Measurements from ENCODE around the gene CSNK1D.

The CSNK1D gene

GRCh38 chr17:82315703-82316358 lies 42.3 kb upstream of the CSNK1D start:
- no peak overlapping the region for H3K4me3 ChIP-seq (ENCODE audit: low read length)
- H3K36me3 ChIP-seq (ENCODE audit: insufficient read depth, low read length), result no peaks in the 10 kb centered on the region
- peaks cover 5% of the 10 kb centered on the region for H3K9me3 ChIP-seq (ENCODE audit: low read length)
- peaks cover 19% of the 10 kb centered on the region for H3K4me1 ChIP-seq (ENCODE audit: insufficient read depth, low read length)
- no peak overlapping the region for H2AFZ ChIP-seq (ENCODE audit: low read depth, low read length)
- peaks cover 5% of the 10 kb centered on the region for H3K27me3 ChIP-seq (ENCODE audit: insufficient read depth, low read length)

GRCh38 chr17:82314727-82315605 lies 41.5 kb upstream of the CSNK1D start:
- Histone ChIP-seq H3K4me1 (ENCODE audit: insufficient read depth, low read length) (peaks cover 19% of the 10 kb centered on the region), H3K9me3 (ENCODE audit: low read length) (peaks cover 5% of the 10 kb centered on the region), H3K36me3 (ENCODE audit: insufficient read depth, low read length) (no peaks in the 10 kb centered on the region), H3K4me3 (ENCODE audit: low read length) (no peak overlapping the region), H3K27me3 (ENCODE audit: insufficient read depth, low read length) (peaks cover 5% of the 10 kb centered on the region), H2AFZ (ENCODE audit: low read depth, low read length) (no peak overlapping the region)

- H2AFZ ChIP-seq (ENCODE audit: low read depth, low read length), result no peak overlapping the region
- H3K36me3 ChIP-seq (ENCODE audit: insufficient read depth, low read length), result no peaks in the 10 kb centered on the region
- H3K9me3 ChIP-seq (ENCODE audit: low read length), result no peaks in the 10 kb centered on the region
- no peak overlapping the region for H3K4me3 ChIP-seq (ENCODE audit: low read length)
- H3K4me1 ChIP-seq (ENCODE audit: insufficient read depth, low read length), result peaks cover 19% of the 10 kb centered on the region
- peaks cover 5% of the 10 kb centered on the region for H3K27me3 ChIP-seq (ENCODE audit: insufficient read depth, low read length)
These were observed 40.7 kb upstream of the CSNK1D start for GRCh38 chr17:82314012-82314726.

- peaks cover 5% of the 10 kb centered on the region for H3K27me3 ChIP-seq (ENCODE audit: insufficient read depth, low read length)
- no peak overlapping the region for H3K4me3 ChIP-seq (ENCODE audit: low read length)
- peaks cover 19% of the 10 kb centered on the region for H3K4me1 ChIP-seq (ENCODE audit: insufficient read depth, low read length)
These were observed 39.9 kb upstream of the CSNK1D start for GRCh38 chr17:82313195-82314011.

GRCh38 chr17:82311971-82312370 lies 38.5 kb upstream of the CSNK1D start:
- Histone ChIP-seq H3K4me3 (ENCODE audit: low read length) (no peak overlapping the region), H3K4me1 (ENCODE audit: insufficient read depth, low read length) (peaks cover 19% of the 10 kb centered on the region), H2AFZ (ENCODE audit: low read depth, low read length) (no peak overlapping the region), H3K9me3 (ENCODE audit: low read length) (no peaks in the 10 kb centered on the region), H3K27me3 (ENCODE audit: insufficient read depth, low read length) (peaks cover 5% of the 10 kb centered on the region), H3K36me3 (ENCODE audit: insufficient read depth, low read length) (no peaks in the 10 kb centered on the region)

More at GRCh38 chr17:82313195-82314011, 39.9 kb upstream of the CSNK1D start:
- Histone ChIP-seq H2AFZ (ENCODE audit: low read depth, low read length) (no peak overlapping the region), H3K36me3 (ENCODE audit: insufficient read depth, low read length) (no peaks in the 10 kb centered on the region), H3K9me3 (ENCODE audit: low read length) (no peaks in the 10 kb centered on the region)

GRCh38 chr17:82310877-82311276 lies 37.4 kb upstream of the CSNK1D start:
- H3K4me3 ChIP-seq (ENCODE audit: low read length), result no peak overlapping the region
- H3K27me3 ChIP-seq (ENCODE audit: insufficient read depth, low read length), result peaks cover 5% of the 10 kb centered on the region
- H3K4me1 ChIP-seq (ENCODE audit: insufficient read depth, low read length), result peaks cover 8% of the 10 kb centered on the region
- H3K9me3 ChIP-seq (ENCODE audit: low read length), result no peaks in the 10 kb centered on the region
- no peaks in the 10 kb centered on the region for H3K36me3 ChIP-seq (ENCODE audit: insufficient read depth, low read length)
- H2AFZ ChIP-seq (ENCODE audit: low read depth, low read length), result no peak overlapping the region

GRCh38 chr17:82309656-82310570 lies 36.4 kb upstream of the CSNK1D start:
- no peaks in the 10 kb centered on the region for H3K27me3 ChIP-seq (ENCODE audit: insufficient read depth, low read length)
- no peaks in the 10 kb centered on the region for H3K9me3 ChIP-seq (ENCODE audit: low read length)
- no peak overlapping the region for H2AFZ ChIP-seq (ENCODE audit: low read depth, low read length)
- peaks cover 3% of the 10 kb centered on the region for H3K4me1 ChIP-seq (ENCODE audit: insufficient read depth, low read length)
- H3K36me3 ChIP-seq (ENCODE audit: insufficient read depth, low read length), result no peaks in the 10 kb centered on the region
- no peak overlapping the region for H3K4me3 ChIP-seq (ENCODE audit: low read length)

- peaks cover 6% of the 10 kb centered on the region for H3K4me1 ChIP-seq (ENCODE audit: insufficient read depth, low read length)
- no peak overlapping the region for H3K4me3 ChIP-seq (ENCODE audit: low read length)
- H3K9me3 ChIP-seq (ENCODE audit: low read length), result no peaks in the 10 kb centered on the region
- H3K36me3 ChIP-seq (ENCODE audit: insufficient read depth, low read length), result no peaks in the 10 kb centered on the region
- no peak overlapping the region for H2AFZ ChIP-seq (ENCODE audit: low read depth, low read length)
- H3K27me3 ChIP-seq (ENCODE audit: insufficient read depth, low read length), result peaks cover 4% of the 10 kb centered on the region
These were observed 32.3 kb upstream of the CSNK1D start for GRCh38 chr17:82305727-82306300.

- H3K4me3 ChIP-seq (ENCODE audit: low read length), result no peak overlapping the region
- H3K9me3 ChIP-seq (ENCODE audit: low read length), result no peaks in the 10 kb centered on the region
- H3K4me1 ChIP-seq (ENCODE audit: insufficient read depth, low read length), result peaks cover 6% of the 10 kb centered on the region
- no peak overlapping the region for H2AFZ ChIP-seq (ENCODE audit: low read depth, low read length)
- H3K27me3 ChIP-seq (ENCODE audit: insufficient read depth, low read length), result peaks cover 4% of the 10 kb centered on the region
- no peaks in the 10 kb centered on the region for H3K36me3 ChIP-seq (ENCODE audit: insufficient read depth, low read length)
These were observed 31.6 kb upstream of the CSNK1D start for GRCh38 chr17:82304826-82305726.

- Histone ChIP-seq H3K4me1 (ENCODE audit: insufficient read depth, low read length) (peaks cover 12% of the 10 kb centered on the region), H3K27me3 (ENCODE audit: insufficient read depth, low read length) (peaks cover 4% of the 10 kb centered on the region), H3K36me3 (ENCODE audit: insufficient read depth, low read length) (no peaks in the 10 kb centered on the region), H3K4me3 (ENCODE audit: low read length) (no peak overlapping the region), H2AFZ (ENCODE audit: low read depth, low read length) (no peak overlapping the region), H3K9me3 (ENCODE audit: low read length) (no peaks in the 10 kb centered on the region)
These were observed 30.7 kb upstream of the CSNK1D start for GRCh38 chr17:82303944-82304808.

All from neuron (in vitro differentiated cells).